CD4-positive, alpha-beta T cell (primary cell): ENCODE results near the gene PILRA. TPM values are rescaled to one million over a fixed set of nuclear protein-coding genes. Genes with fewer than 3 reads are reported as not detected.
"Not testable (repeated sequence)": the region's sequence is repeated elsewhere in the genome, so short reads cannot be mapped to it uniquely, and the experiment has no call there.

Experiments
- ATAC-seq: fragments of 200-7000 bp; cut with Tn5 transposase; one replicate; pipeline ENCODE4 v1.10.0; 2022; ENCODE audit warnings: mild to moderate bottlenecking; ENCODE audit not compliant: poor library complexity
- CTCF ChIA-PET: fragments of 350-600 bp; sonication (Branson Sonifier 250); formaldehyde crosslinking; loops from one replicate; lab custom pipeline; 2021; ENCODE audit warnings: antibody characterized with exemption, inconsistent platforms; lab: Charles Lee
- POLR2A ChIA-PET: fragments of 350-600 bp; sonication (Branson Sonifier 250); formaldehyde crosslinking; loops from one replicate; lab custom pipeline; 2021; ENCODE audit warnings: antibody characterized with exemption, inconsistent platforms; lab: Charles Lee
- DNase-seq, 14 experiments: peaks; one replicate each; pipeline ENCODE4 v3.0.0-alpha.2; 2013 to 2020; ENCODE audit warnings: mixed read lengths in 2 of 14
- H3K27ac ChIP-seq, 2 donors: one replicate each; pipeline versions ENCODE4 v1.5.1 to v1.7.0; 2013; ENCODE audit warnings: low read length in 2 of 2, low read depth in 1 of 2, mild to moderate bottlenecking in 1 of 2
- H3K27me3 ChIP-seq, 2 experiments: 1 replicate in 1 of 2; 2 replicates in 1 of 2; pipeline versions ENCODE4 v1.6.1 to v1.7.0; 2013; ENCODE audit warnings: low read length in 2 of 2, control low read depth in 1 of 2, mild to moderate bottlenecking in 1 of 2, moderate library complexity in 1 of 2; ENCODE audit not compliant: insufficient read depth in 2 of 2, control insufficient read depth in 1 of 2
- H3K36me3 ChIP-seq: one replicate; pipeline ENCODE4 v1.6.1; 2013; ENCODE audit warnings: low read length, control low read depth; ENCODE audit not compliant: insufficient read depth
- H3K4me1 ChIP-seq: one replicate; pipeline ENCODE4 v1.6.1; 2013; ENCODE audit warnings: low read length, control low read depth; ENCODE audit not compliant: insufficient read depth
- H3K4me3 ChIP-seq: one replicate; pipeline ENCODE4 v1.5.1; 2013; ENCODE audit warnings: mild to moderate bottlenecking, low read length, moderate library complexity
- H3K9me3 ChIP-seq, 2 experiments: 1 replicate in 1 of 2; 2 replicates in 1 of 2; pipeline versions ENCODE4 v1.6.1 to v1.7.0; 2013; ENCODE audit warnings: low read length in 2 of 2, mild to moderate bottlenecking in 2 of 2, control low read depth in 1 of 2, moderate library complexity in 1 of 2; ENCODE audit not compliant: control insufficient read depth in 1 of 2, insufficient read depth in 1 of 2
- H3K27ac Mint-ChIP-seq: one replicate; pipeline ENCODE4 v1.8.0; 2020; ENCODE audit warnings: mixed read lengths
- H3K27me3 Mint-ChIP-seq: one replicate; pipeline ENCODE4 v1.8.0; 2021; ENCODE audit warnings: mixed read lengths
- H3K36me3 Mint-ChIP-seq: one replicate; pipeline ENCODE4 v1.8.0; 2021; ENCODE audit warnings: low read depth, mixed read lengths
- H3K4me1 Mint-ChIP-seq: one replicate; pipeline ENCODE4 v1.8.0; 2021; ENCODE audit warnings: low read depth, mixed read lengths
- H3K4me3 Mint-ChIP-seq: one replicate; pipeline ENCODE4 v1.8.0; 2020; ENCODE audit warnings: mild to moderate bottlenecking, mixed read lengths
- H3K9me3 Mint-ChIP-seq: one replicate; pipeline ENCODE4 v1.8.0; 2020; ENCODE audit warnings: mixed read lengths
- intact Hi-C, 2 experiments: fragments of 100-400 bp; cut with DNase I in 1 of 2; cut with micrococcal nuclease in 1 of 2; formaldehyde crosslinking; loops; one replicate each; pipeline versions ENCODE4 v1.15.1 to v1.9.0; 2023 to 2025; cut with DNase I, micrococcal nuclease
- total RNA-seq, 174 experiments: library from RNA in 2 of 174; stranded (reverse) in 2 of 174; gene quantifications; one replicate each; pipeline ENCODE4 v1.2.3 and lab custom pipeline; 2021 to 2026
- TF ChIP-seq, protein P1 (sequence below): fragments of 200-600 bp; IDR thresholded peaks from one replicate; pipeline ENCODE4 v1.8.0; 2022; ENCODE audit warnings: antibody characterized with exemption, mild to moderate bottlenecking

PILRA gene
- total RNA-seq, 2 experiments from 2014 or later, result 4.6 to 5.3 TPM

DNA sequence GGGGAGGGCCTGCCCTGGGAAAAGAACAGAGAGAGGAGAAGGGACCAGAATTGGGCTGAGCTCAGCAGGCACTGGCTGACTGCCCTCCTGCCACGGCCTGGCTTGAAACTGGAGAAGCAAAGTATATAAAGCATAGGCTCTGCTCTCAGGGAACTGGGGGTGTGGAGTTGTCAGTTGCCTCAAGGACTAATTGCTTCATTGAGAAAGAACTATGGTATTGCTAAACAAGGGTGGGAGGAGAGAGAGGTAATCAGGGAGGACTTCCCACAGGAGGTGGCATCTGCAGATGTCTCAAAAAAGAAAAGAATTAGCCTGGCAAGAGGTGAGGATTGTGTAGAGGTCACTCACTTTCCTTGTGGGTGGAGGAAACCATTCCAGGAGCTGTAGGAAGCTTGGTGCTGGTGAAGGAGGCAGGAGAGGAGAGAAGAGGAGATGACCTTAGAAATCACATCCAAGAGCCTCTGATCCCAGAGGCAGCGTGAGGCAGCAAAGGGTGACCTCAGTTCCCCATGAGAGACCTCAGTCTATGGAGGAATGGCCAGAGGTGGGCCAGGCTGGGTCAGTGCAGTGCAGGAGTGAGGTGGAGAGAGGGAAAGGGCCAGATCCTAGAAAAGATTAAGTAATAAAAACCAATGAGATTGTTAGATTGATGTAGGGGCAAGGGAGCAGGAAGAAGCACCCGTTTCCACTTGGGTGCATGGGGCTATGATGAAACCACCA lies 13.0 kb upstream of the PILRA start:
- no peaks in the 10 kb centered on the region for H3K27me3 ChIP-seq
- TF ChIP-seq, protein P1, sequence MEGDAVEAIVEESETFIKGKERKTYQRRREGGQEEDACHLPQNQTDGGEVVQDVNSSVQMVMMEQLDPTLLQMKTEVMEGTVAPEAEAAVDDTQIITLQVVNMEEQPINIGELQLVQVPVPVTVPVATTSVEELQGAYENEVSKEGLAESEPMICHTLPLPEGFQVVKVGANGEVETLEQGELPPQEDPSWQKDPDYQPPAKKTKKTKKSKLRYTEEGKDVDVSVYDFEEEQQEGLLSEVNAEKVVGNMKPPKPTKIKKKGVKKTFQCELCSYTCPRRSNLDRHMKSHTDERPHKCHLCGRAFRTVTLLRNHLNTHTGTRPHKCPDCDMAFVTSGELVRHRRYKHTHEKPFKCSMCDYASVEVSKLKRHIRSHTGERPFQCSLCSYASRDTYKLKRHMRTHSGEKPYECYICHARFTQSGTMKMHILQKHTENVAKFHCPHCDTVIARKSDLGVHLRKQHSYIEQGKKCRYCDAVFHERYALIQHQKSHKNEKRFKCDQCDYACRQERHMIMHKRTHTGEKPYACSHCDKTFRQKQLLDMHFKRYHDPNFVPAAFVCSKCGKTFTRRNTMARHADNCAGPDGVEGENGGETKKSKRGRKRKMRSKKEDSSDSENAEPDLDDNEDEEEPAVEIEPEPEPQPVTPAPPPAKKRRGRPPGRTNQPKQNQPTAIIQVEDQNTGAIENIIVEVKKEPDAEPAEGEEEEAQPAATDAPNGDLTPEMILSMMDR, result no peak
- DNase-seq, result no peak
- no peaks in the 10 kb centered on the region for H3K9me3 ChIP-seq
- ATAC-seq, result no peak
- H3K36me3 ChIP-seq, result peaks cover 66% of the 10 kb centered on the region
- H3K4me3 ChIP-seq, result no peak overlapping the region
- no peaks in the 10 kb centered on the region for H3K4me1 Mint-ChIP-seq
- peaks cover under 1% of the 10 kb centered on the region for H3K4me1 ChIP-seq
- peak overlapping the region; percentile 58 for H3K27ac Mint-ChIP-seq
- H3K9me3 Mint-ChIP-seq, result no peaks in the 10 kb centered on the region
- intact Hi-C loops, result no loop called here
- ChIA-PET POLR2A (no interaction called here), CTCF (no interaction called here)
- H3K36me3 Mint-ChIP-seq, result peaks cover 79% of the 10 kb centered on the region
- H3K27me3 Mint-ChIP-seq, result no peaks in the 10 kb centered on the region
- H3K27ac ChIP-seq, result no peak overlapping the region
- H3K4me3 Mint-ChIP-seq, result no peak overlapping the region

DNA sequence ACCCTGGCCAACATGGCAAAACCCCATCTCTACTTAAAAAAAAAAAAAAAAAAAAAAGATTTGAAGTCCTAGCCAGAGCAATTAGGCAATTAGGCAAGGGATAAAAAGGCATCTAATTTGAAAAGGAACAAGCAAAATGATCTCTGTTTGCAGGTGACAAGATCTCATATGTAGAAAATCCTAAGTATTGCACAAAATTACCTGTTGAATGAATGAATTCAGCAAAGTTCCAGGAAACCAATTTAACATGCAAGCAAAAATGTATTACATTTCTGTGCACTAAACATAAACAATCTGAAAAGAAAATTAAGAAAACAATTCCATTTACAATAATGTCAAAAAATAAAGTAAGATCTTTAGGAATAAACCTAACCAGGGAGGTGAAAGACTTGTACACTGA lies 10.2 kb upstream of the PILRA start:
- Histone ChIP-seq H3K27ac (no peak overlapping the region), H3K27me3 (no peaks in the 10 kb centered on the region), H3K36me3 (peaks cover 39% of the 10 kb centered on the region), H3K9me3 (no peaks in the 10 kb centered on the region), H3K4me1 (peaks cover 18% of the 10 kb centered on the region), H3K4me3 (no peak overlapping the region)
- TF ChIP-seq, protein P1, result no peak
- POLR2A ChIA-PET, result no interaction called here
- Mint-ChIP-seq H3K36me3 (peaks cover 72% of the 10 kb centered on the region), H3K27ac (peak overlapping the region; percentile 39), H3K9me3 (no peaks in the 10 kb centered on the region), H3K4me3 (no peak overlapping the region), H3K4me1 (peaks cover 9% of the 10 kb centered on the region), H3K27me3 (no peaks in the 10 kb centered on the region)
- CTCF ChIA-PET, result no interaction called here
- intact Hi-C loops, result no loop called here
- ATAC-seq, result no peak
- DNase-seq, result no peak

DNA sequence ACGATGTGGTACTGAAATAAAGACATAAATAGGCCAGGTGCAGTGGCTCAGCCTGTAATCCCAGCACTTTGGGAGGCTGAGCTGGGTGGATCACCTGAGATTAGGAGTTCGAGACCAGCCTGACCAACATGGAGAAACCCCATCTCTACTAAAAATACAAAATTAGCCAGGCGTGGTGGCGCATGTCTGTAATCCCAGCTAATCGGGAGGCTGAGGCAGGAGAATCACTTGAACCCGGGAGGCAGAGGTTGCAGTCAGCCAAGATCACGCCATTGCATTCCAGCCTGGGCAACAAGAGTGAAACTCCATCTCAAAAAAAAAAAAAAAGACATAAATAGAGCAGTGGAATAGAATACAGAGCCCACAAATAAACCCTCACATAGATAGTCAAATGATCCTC lies 9.5 kb upstream of the PILRA start:
- H3K9me3 Mint-ChIP-seq, H3K9me3 ChIP-seq, CTCF ChIA-PET, DNase-seq, H3K27me3 ChIP-seq, ATAC-seq, intact Hi-C loops, H3K27me3 Mint-ChIP-seq, H3K27ac ChIP-seq, H3K4me3 Mint-ChIP-seq, H3K4me3 ChIP-seq, POLR2A ChIA-PET: not testable (repeated sequence)
- peak overlapping the region; percentile 47 for H3K27ac Mint-ChIP-seq
- H3K36me3 Mint-ChIP-seq, result peaks cover 68% of the 10 kb centered on the region
- H3K4me1 Mint-ChIP-seq, result peaks cover 14% of the 10 kb centered on the region
- Histone ChIP-seq H3K36me3 (peaks cover 32% of the 10 kb centered on the region), H3K4me1 (peaks cover 18% of the 10 kb centered on the region)

DNA sequence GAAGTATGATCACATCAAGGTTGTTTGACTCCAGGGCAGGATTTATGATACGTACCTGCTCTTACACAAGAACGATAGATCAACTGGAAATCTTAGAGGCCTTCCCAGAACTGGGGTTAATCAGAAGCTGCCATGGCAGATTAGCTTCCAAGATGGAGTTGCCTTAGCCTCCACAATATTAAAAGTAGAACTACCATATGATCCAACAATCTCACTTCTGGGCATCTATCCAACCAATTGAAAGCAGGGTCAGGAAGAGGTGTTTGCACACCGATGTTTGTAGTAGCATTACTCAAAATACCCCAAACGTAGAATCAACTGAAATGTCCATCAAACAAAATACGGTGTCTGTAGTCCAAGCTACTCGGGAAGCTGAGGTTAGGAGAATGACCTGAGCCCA lies 8.8 kb upstream of the PILRA start:
- no peak overlapping the region for H3K4me3 Mint-ChIP-seq
- TF ChIP-seq, protein P1, result no peak
- ChIA-PET POLR2A (no interaction called here), CTCF (no interaction called here)
- Histone ChIP-seq H3K27me3 (no peaks in the 10 kb centered on the region), H3K4me3 (no peak overlapping the region), H3K9me3 (no peaks in the 10 kb centered on the region), H3K27ac (no peak overlapping the region), H3K36me3 (peaks cover 25% of the 10 kb centered on the region), H3K4me1 (peaks cover 18% of the 10 kb centered on the region)
- no peaks in the 10 kb centered on the region for H3K9me3 Mint-ChIP-seq
- peaks cover 62% of the 10 kb centered on the region for H3K36me3 Mint-ChIP-seq
- ATAC-seq (no peak), DNase-seq (no peak)
- H3K4me1 Mint-ChIP-seq, result peaks cover 17% of the 10 kb centered on the region
- intact Hi-C loops, result no loop called here
- peak overlapping the region; percentile 47 for H3K27ac Mint-ChIP-seq
- no peaks in the 10 kb centered on the region for H3K27me3 Mint-ChIP-seq

DNA sequence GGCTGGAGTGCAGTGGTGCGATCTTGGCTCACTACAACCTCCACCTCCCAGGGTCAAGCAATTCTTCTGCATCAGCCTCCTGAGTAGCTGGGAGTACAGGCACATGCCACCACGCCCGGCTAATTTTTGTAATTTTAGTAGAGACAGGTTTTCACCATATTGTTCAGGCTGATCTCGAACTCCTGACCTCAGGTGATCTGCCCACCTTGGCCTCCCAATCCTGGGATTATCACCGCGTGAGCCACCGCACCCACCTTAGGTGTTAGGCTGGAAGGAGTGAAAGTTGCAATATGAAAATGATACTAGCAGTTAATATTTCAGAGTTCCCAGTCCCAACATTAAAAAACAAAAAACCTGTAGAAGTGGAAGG lies 7.3 kb upstream of the PILRA start:
- H3K9me3 ChIP-seq, H3K27me3 ChIP-seq, DNase-seq, H3K4me3 Mint-ChIP-seq, ATAC-seq, H3K4me3 ChIP-seq, intact Hi-C loops, H3K27me3 Mint-ChIP-seq, POLR2A ChIA-PET, H3K27ac ChIP-seq, H3K9me3 Mint-ChIP-seq: not testable (repeated sequence)
- Histone ChIP-seq H3K36me3 (peaks cover 14% of the 10 kb centered on the region), H3K4me1 (peaks cover 18% of the 10 kb centered on the region)
- Mint-ChIP-seq H3K36me3 (peaks cover 50% of the 10 kb centered on the region), H3K4me1 (peaks cover 17% of the 10 kb centered on the region), H3K27ac (peak overlapping the region; percentile 66)
- CTCF ChIA-PET, result interaction anchor here (0.7 kb wide), 1 partner anchor 22 kb away, joined by 3 read pairs; no protein-coding TSS in a partner anchor
